Kidney epithelial cell (primary cell): ENCODE data around the gene PPIP5K2. TPM values are rescaled to one million over a fixed set of nuclear protein-coding genes. Genes with fewer than 3 reads are reported as not detected.

Experiments
- DNase-seq: peaks from one replicate; pipeline ENCODE4 v3.0.0-alpha.2; 2010; ENCODE audit warnings: low read depth
- H3K27me3 ChIP-seq: 2 replicates; pipeline ENCODE4 v1.6.0; 2011; ENCODE audit warnings: low read length; ENCODE audit not compliant: control insufficient read depth, insufficient read depth
- H3K36me3 ChIP-seq: 2 replicates; pipeline ENCODE4 v1.5.1; 2011; ENCODE audit warnings: low read length; ENCODE audit not compliant: control insufficient read depth, insufficient read depth
- H3K4me3 ChIP-seq: 2 replicates; pipeline ENCODE4 v1.5.1; 2011; ENCODE audit warnings: low read depth, mild to moderate bottlenecking, control low read depth, low read length
- total RNA-seq: library from RNA; depleted of rRNA; stranded (reverse); fragments of >200 nt; gene quantifications from 2 replicates; pipeline ENCODE4 v1.2.3, GENCODE V29; 2015
- TF ChIP-seq, protein P1 (sequence below): IDR thresholded peaks from 2 replicates; pipeline ENCODE4 v1.5.1; 2011; ENCODE audit warnings: mild to moderate bottlenecking, moderate library complexity, low read length, control low read depth, inconsistent platforms; ENCODE audit not compliant: insufficient read depth, poor library complexity, severe bottlenecking

Gene PPIP5K2
- total RNA-seq, 1 donor from 2014 or later: 49.9 TPM

DNA sequence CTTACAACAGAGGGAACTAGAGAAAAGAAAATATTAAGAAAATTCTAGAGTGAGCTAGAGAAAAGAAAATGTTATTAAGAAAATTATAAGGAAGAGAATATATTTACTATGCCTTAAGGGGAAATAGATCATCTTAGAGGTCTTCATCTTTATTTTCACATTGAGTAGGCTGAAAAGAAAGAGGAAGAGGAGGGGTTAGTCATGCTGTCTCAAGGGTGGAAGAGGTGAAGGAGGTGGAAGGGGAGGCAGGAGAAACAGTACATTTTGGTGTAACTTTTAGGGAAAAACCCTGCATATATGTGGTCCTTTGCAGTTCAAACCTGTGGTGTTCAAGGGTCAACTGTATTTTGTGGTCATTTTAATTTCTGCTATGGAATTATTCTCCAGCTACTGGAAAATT is 46.6 kb downstream of the PPIP5K2 start:
- DNase-seq: no peak
- TF ChIP-seq, protein P1, sequence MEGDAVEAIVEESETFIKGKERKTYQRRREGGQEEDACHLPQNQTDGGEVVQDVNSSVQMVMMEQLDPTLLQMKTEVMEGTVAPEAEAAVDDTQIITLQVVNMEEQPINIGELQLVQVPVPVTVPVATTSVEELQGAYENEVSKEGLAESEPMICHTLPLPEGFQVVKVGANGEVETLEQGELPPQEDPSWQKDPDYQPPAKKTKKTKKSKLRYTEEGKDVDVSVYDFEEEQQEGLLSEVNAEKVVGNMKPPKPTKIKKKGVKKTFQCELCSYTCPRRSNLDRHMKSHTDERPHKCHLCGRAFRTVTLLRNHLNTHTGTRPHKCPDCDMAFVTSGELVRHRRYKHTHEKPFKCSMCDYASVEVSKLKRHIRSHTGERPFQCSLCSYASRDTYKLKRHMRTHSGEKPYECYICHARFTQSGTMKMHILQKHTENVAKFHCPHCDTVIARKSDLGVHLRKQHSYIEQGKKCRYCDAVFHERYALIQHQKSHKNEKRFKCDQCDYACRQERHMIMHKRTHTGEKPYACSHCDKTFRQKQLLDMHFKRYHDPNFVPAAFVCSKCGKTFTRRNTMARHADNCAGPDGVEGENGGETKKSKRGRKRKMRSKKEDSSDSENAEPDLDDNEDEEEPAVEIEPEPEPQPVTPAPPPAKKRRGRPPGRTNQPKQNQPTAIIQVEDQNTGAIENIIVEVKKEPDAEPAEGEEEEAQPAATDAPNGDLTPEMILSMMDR: no peak
- Histone ChIP-seq H3K36me3 (no peaks in the 10 kb centered on the region), H3K27me3 (no peaks in the 10 kb centered on the region), H3K4me3 (no peak overlapping the region)

DNA sequence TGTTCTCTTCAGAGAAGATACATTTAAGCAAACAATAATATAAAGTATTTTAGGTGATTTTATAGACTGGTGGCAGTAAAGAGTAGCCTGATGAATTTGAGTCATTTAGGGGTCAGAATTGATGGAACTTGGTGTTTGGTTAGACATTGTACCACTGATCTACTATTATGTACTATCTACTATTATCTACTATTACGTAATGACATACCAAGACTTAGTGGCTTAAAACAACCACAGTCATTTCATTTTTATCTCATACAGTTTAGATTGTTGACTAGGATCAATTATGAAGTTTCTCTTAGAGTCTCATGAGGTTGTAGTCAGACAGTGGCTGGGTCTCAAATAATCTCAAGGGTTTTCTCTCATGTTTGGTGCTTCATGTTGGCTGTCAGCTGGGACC is 54.0 kb downstream of the PPIP5K2 start:
- DNase-seq: no peak
- Histone ChIP-seq H3K27me3 (no peaks in the 10 kb centered on the region), H3K36me3 (peaks cover 1% of the 10 kb centered on the region), H3K4me3 (no peak overlapping the region)
- TF ChIP-seq, protein P1: no peak

DNA sequence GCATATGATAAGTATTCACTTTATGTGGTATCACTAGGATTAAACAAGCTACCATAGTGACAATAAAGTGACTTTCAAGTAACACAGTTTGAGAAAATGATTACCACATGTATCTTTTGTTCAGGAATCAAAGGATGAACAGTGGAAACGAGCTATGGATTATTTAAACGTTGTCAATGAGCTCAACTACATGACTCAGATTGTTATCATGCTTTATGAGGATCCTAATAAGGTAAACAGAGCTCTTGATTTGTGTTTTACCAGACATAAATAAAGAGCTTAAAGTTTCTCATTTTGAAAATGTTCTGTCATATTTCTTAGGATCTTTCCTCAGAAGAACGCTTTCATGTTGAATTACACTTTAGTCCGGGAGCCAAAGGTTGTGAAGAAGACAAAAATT is 57.4 kb downstream of the PPIP5K2 start:
- Histone ChIP-seq H3K4me3 (no peak overlapping the region), H3K36me3 (peaks cover 1% of the 10 kb centered on the region), H3K27me3 (no peaks in the 10 kb centered on the region)
- DNase-seq: no peak
- TF ChIP-seq, protein P1: no peak

DNA sequence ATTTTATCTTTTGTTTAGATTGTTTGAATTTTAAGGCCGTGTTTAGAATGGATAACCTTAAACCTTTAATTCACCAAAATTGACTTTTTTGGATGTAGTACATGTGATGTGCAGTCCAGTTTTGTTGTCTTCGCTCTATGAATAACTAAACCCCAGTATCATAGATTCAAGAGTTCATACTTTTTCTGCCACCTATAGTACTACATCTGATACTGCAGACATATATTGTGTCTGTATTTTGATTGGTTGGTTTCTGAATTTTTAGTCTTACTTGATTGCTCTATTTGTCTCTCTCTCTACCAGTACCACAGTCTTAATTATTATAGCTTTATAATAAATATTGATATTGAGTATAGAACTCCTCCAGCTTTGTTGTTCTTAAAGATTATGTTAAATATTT is 58.1 kb downstream of the PPIP5K2 start:
- Histone ChIP-seq H3K36me3 (peaks cover 1% of the 10 kb centered on the region), H3K27me3 (no peaks in the 10 kb centered on the region), H3K4me3 (no peak overlapping the region)
- DNase-seq: no peak
- TF ChIP-seq, protein P1: no peak

DNA sequence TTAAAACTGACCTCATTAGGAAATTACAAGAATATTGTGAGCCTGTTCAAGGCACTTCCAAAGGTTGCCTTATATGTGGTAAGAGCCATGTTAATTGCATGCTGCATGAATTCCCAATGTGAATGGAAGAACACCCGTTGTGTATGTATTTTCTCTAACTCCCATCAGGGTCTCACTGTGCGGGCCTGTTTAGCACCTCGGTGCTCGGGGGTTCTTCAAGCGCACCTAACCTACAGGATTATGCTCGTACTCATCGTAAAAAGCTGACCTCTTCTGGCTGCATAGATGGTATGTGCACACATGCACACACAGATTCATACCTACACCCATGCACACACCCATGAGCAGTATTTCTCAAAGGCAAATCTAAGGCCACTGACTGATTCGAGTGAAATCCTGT is 66.1 kb downstream of the PPIP5K2 start:
- DNase-seq: no peak
- TF ChIP-seq, protein P1: no peak
- Histone ChIP-seq H3K36me3 (no peaks in the 10 kb centered on the region), H3K27me3 (no peaks in the 10 kb centered on the region), H3K4me3 (no peak overlapping the region)

DNA sequence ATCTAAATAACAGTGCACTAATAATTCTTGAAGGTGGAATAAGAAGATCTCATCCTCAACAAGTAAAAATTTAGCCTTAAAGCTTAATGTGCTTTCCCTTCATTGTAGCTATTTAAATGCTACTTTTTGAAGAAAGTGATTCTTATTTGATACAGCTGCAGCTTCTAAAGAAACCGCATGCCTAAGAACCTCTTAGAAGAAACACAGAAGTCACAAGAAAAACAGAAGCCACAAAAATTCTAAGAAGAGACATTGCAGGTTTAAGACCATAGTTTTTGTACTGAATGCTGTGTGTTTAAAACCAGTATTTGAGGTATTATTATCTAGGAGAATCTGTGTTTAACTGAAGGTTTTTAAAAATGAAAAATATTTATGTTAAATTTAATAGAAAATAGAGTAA is 68.3 kb downstream of the PPIP5K2 start:
- TF ChIP-seq, protein P1: no peak
- no peak overlapping the region for H3K4me3 ChIP-seq
- H3K27me3 ChIP-seq: no peaks in the 10 kb centered on the region
- H3K36me3 ChIP-seq: no peaks in the 10 kb centered on the region
- DNase-seq: no peak
